Neural progenitor cell (in vitro differentiated cells): ENCODE results near the gene HBG1. TPM values are rescaled to one million over a fixed set of nuclear protein-coding genes. Genes with fewer than 3 reads are reported as not detected.
"Not testable (repeated sequence)": the region's sequence is repeated elsewhere in the genome, so short reads cannot be mapped to it uniquely, and the experiment has no call there.

Source experiments
- DNase-seq: peaks from one replicate; pipeline ENCODE4 v3.0.0-alpha.2; 2016; ENCODE audit warnings: low spot score
- H2AFZ ChIP-seq: fragments of 200-600 bp; sonication (generic); replicated peaks from 2 replicates; pipeline ENCODE4 v1.6.1; 2016; ENCODE audit warnings: antibody characterized with exemption
- H3F3A ChIP-seq: fragments of 200-600 bp; sonication (generic); 2 replicates; pipeline ENCODE4 v1.6.1; 2016; ENCODE audit warnings: antibody characterized with exemption, low read depth
- H3K27ac ChIP-seq: fragments of 200-600 bp; sonication (generic); 2 replicates; pipeline ENCODE4 v1.5.1; 2016; ENCODE audit warnings: mild to moderate bottlenecking
- H3K27me3 ChIP-seq: fragments of 200-600 bp; sonication (generic); 2 replicates; pipeline ENCODE4 v1.6.1; 2016; ENCODE audit warnings: mild to moderate bottlenecking, moderate library complexity
- H3K36me3 ChIP-seq: fragments of 200-600 bp; sonication (generic); 2 replicates; pipeline ENCODE4 v1.5.1; 2016
- H3K4me1 ChIP-seq: fragments of 200-600 bp; sonication (generic); 2 replicates; pipeline ENCODE4 v1.6.1; 2016; ENCODE audit warnings: mixed run types
- H3K4me2 ChIP-seq: fragments of 200-600 bp; sonication (generic); 2 replicates; pipeline ENCODE4 v1.6.1; 2016
- H3K4me3 ChIP-seq: fragments of 200-600 bp; sonication (generic); 2 replicates; pipeline ENCODE4 v1.5.1; 2016
- H3K79me2 ChIP-seq: fragments of 200-600 bp; sonication (generic); 2 replicates; pipeline ENCODE4 v1.6.1; 2016; ENCODE audit warnings: low read depth
- H3K9ac ChIP-seq: fragments of 200-600 bp; sonication (generic); 2 replicates; pipeline ENCODE4 v1.6.1; 2016
- H3K9me3 ChIP-seq: fragments of 200-600 bp; sonication (generic); 2 replicates; pipeline ENCODE4 v1.5.1; 2016; ENCODE audit warnings: low read depth
- H4K20me1 ChIP-seq: fragments of 200-600 bp; sonication (generic); 2 replicates; pipeline ENCODE4 v1.6.1; 2016; ENCODE audit warnings: low read depth
- H3K27ac Mint-ChIP-seq: 3 replicates; pipeline ENCODE4 v1.8.0; 2021; ENCODE audit warnings: mixed read lengths
- H3K27me3 Mint-ChIP-seq: 2 replicates; pipeline ENCODE4 v1.8.0; 2022; ENCODE audit warnings: low read depth, mild to moderate bottlenecking, inconsistent platforms, moderate library complexity, mixed read lengths; ENCODE audit not compliant: insufficient read depth
- H3K36me3 Mint-ChIP-seq: 3 replicates; pipeline ENCODE4 v1.8.0; 2021; ENCODE audit warnings: mixed read lengths
- H3K4me1 Mint-ChIP-seq: 3 replicates; pipeline ENCODE4 v1.8.0; 2021; ENCODE audit warnings: mixed read lengths
- H3K4me3 Mint-ChIP-seq: 3 replicates; pipeline ENCODE4 v1.8.0; 2021; ENCODE audit warnings: mild to moderate bottlenecking, moderate library complexity, mixed read lengths
- H3K9me3 Mint-ChIP-seq: 3 replicates; pipeline ENCODE4 v1.8.0; 2020; ENCODE audit warnings: mixed read lengths
- EZH2 ChIP-seq: fragments of 200-600 bp; sonication (generic); IDR thresholded peaks from 2 replicates; pipeline ENCODE4 v1.6.1; 2017; ENCODE audit warnings: antibody characterized with exemption, mild to moderate bottlenecking, moderate library complexity
- EZH2phosphoT487 ChIP-seq: fragments of 200-600 bp; sonication (generic); IDR thresholded peaks from 2 replicates; pipeline ENCODE4 v1.6.1; 2017; ENCODE audit warnings: antibody characterized with exemption
- total RNA-seq: library from RNA; depleted of rRNA; stranded (reverse); fragments of >200 nt; gene quantifications from 2 replicates; pipeline ENCODE4 v1.2.3, GENCODE V29; 2015; ENCODE audit warnings: low replicate concordance
- TF ChIP-seq, protein P1 (sequence below): fragments of 200-600 bp; sonication (generic); IDR thresholded peaks from 2 replicates; pipeline ENCODE4 v1.5.1; 2017; ENCODE audit warnings: antibody characterized with exemption, mild to moderate bottlenecking

The HBG1 gene
- total RNA-seq, 1 donor from 2014 or later: not detected

DNA sequence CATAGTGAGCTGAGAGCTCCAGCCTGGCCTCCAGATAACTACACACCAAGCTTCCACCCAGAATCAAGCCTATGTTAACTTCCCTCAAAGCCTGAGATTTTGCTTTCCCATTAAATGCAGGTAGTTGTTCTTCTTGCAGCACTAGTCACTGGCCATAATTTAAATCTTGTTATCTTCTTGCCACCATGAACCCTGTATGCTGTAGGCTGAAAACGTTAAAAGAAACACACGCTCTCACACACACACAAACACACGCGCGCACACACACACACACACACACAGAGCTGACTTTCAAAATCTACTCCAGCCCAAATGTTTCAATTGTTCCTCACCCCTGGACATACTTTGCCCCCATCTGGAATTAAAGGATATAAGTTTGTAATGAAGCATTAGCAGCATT is 3.8 kb upstream of the HBG1 start:
- not testable (repeated sequence) for H2AFZ ChIP-seq, H3F3A ChIP-seq, H3K27me3 Mint-ChIP-seq, H3K4me2 ChIP-seq, H3K4me3 ChIP-seq, H3K4me1 ChIP-seq, H4K20me1 ChIP-seq, H3K9me3 ChIP-seq, H3K27me3 ChIP-seq, H3K9me3 Mint-ChIP-seq, H3K27ac ChIP-seq, H3K36me3 Mint-ChIP-seq, H3K9ac ChIP-seq, H3K27ac Mint-ChIP-seq, H3K36me3 ChIP-seq, H3K4me3 Mint-ChIP-seq, H3K79me2 ChIP-seq, DNase-seq
- H3K4me1 Mint-ChIP-seq: peaks cover 13% of the 10 kb centered on the region

DNA sequence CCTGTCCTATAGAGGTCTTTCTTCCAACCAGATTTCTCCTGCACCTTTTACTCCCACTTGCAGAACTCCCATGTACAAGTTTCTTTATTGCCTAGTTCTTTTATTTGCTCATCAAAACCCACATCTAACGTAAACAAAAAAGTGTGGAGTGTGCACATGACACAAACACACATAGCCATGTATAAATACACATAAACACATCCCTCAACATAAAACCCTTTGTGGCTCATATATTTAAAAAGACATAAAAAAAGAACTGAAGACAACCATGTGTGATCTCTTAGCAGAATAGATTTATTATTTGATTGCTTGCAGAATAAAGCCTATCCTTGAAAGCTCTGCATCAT is 3.2 kb upstream of the HBG1 start:
- Histone ChIP-seq H3K4me3 (no peak overlapping the region), H3K9me3 (no peaks in the 10 kb centered on the region), H4K20me1 (no peaks in the 10 kb centered on the region), H2AFZ (no peak overlapping the region), H3K27me3 (no peaks in the 10 kb centered on the region), H3K4me2 (no peak overlapping the region), H3K9ac (no peak overlapping the region), H3K79me2 (no peaks in the 10 kb centered on the region), H3K36me3 (no peaks in the 10 kb centered on the region), H3K27ac (no peak overlapping the region), H3F3A (no peaks in the 10 kb centered on the region), H3K4me1 (no peaks in the 10 kb centered on the region)
- Mint-ChIP-seq H3K4me1 (peaks cover 8% of the 10 kb centered on the region), H3K27ac (no peak overlapping the region), H3K4me3 (no peak overlapping the region), H3K27me3 (no peaks in the 10 kb centered on the region), H3K9me3 (no peaks in the 10 kb centered on the region), H3K36me3 (no peaks in the 10 kb centered on the region)
- no peak for DNase-seq
- TF ChIP-seq EZH2 (no peak), EZH2phosphoT487 (no peak)
- TF ChIP-seq, protein P1, sequence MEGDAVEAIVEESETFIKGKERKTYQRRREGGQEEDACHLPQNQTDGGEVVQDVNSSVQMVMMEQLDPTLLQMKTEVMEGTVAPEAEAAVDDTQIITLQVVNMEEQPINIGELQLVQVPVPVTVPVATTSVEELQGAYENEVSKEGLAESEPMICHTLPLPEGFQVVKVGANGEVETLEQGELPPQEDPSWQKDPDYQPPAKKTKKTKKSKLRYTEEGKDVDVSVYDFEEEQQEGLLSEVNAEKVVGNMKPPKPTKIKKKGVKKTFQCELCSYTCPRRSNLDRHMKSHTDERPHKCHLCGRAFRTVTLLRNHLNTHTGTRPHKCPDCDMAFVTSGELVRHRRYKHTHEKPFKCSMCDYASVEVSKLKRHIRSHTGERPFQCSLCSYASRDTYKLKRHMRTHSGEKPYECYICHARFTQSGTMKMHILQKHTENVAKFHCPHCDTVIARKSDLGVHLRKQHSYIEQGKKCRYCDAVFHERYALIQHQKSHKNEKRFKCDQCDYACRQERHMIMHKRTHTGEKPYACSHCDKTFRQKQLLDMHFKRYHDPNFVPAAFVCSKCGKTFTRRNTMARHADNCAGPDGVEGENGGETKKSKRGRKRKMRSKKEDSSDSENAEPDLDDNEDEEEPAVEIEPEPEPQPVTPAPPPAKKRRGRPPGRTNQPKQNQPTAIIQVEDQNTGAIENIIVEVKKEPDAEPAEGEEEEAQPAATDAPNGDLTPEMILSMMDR: no peak

DNA sequence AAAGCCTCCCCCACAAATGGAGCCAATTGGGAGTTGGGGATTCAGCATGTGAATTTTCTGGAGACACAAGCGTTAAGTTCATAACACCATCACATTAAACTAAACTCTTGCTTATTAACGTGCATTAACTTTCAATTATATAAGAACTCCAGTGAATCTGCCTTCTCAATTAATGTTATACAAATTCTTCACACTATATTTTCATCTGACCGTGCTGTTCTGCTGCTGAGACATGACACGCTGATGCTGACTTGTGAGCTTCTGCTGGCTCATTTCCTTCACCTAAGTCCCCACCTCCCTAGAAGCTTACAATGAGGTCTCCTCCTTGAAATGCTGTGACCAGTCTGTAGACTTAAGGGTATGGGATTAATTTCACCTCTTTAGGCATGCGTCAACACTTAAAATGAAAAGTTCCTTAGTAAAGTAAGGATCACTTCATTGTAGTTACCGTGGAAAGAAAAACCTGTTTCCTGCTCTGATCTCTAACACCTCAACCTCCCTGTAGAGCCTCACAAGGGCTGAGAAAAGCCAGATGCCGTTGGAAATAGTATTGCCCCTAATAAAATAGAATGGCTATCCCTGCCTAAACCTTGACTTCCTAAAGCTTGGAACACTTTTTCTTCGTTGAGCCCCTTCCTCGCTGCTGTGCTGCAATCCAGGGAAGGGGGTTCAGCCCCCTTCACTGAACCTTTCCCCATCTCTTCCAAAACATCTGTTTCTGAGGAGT is 2.7 kb upstream of the HBG1 start:
- Histone ChIP-seq H3K27me3 (no peaks in the 10 kb centered on the region), H3K36me3 (no peaks in the 10 kb centered on the region), H3K4me1 (no peaks in the 10 kb centered on the region), H3F3A (no peaks in the 10 kb centered on the region), H3K9me3 (no peaks in the 10 kb centered on the region), H4K20me1 (no peaks in the 10 kb centered on the region), H3K27ac (no peak overlapping the region), H3K9ac (no peak overlapping the region), H3K4me3 (no peak overlapping the region), H3K4me2 (no peak overlapping the region), H2AFZ (no peak overlapping the region), H3K79me2 (no peaks in the 10 kb centered on the region)
- no peak overlapping the region for H3K27ac Mint-ChIP-seq
- no peaks in the 10 kb centered on the region for H3K9me3 Mint-ChIP-seq
- peaks cover 8% of the 10 kb centered on the region for H3K4me1 Mint-ChIP-seq
- no peaks in the 10 kb centered on the region for H3K27me3 Mint-ChIP-seq
- no peak overlapping the region for H3K4me3 Mint-ChIP-seq
- H3K36me3 Mint-ChIP-seq: no peaks in the 10 kb centered on the region
- TF ChIP-seq EZH2phosphoT487: no peak
- TF ChIP-seq, protein P1: no peak
- no peak for TF ChIP-seq EZH2
- DNase-seq: no peak

DNA sequence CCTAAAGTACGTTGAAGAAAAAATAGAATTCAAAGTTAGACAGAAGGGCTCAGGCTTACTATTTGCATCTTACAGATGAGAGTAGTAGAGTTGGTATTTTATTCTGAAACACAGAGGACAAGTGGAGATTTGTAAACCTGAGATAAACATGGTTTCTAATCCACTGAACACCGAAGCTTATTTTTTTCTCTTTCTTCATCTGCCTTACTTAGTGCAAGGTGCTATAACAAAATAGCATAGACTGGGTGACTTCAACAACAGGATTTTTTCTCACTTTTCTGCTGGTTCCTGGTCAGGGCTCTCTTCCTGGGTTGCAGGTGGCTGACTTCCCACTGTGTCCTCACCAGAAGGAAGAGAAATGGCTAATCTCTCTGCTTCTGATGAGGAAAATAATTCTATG is 2.1 kb upstream of the HBG1 start:
- Histone ChIP-seq H3K9ac (no peak overlapping the region), H3K4me1 (no peaks in the 10 kb centered on the region), H3K9me3 (no peaks in the 10 kb centered on the region), H3K4me3 (no peak overlapping the region), H3K27me3 (no peaks in the 10 kb centered on the region), H3K79me2 (no peaks in the 10 kb centered on the region), H3K27ac (no peak overlapping the region), H3F3A (no peaks in the 10 kb centered on the region), H3K36me3 (no peaks in the 10 kb centered on the region), H2AFZ (no peak overlapping the region), H3K4me2 (no peak overlapping the region), H4K20me1 (no peaks in the 10 kb centered on the region)
- H3K4me1 Mint-ChIP-seq: peaks cover 6% of the 10 kb centered on the region
- TF ChIP-seq, protein P1: no peak
- TF ChIP-seq EZH2: no peak
- TF ChIP-seq EZH2phosphoT487: no peak
- H3K27ac Mint-ChIP-seq: no peak overlapping the region
- H3K36me3 Mint-ChIP-seq: no peaks in the 10 kb centered on the region
- H3K9me3 Mint-ChIP-seq: no peaks in the 10 kb centered on the region
- H3K4me3 Mint-ChIP-seq: no peak overlapping the region
- DNase-seq: no peak
- no peaks in the 10 kb centered on the region for H3K27me3 Mint-ChIP-seq
